Measurements from ENCODE around the gene C11orf16. TPM values are rescaled to one million over a fixed set of nuclear protein-coding genes. Genes with fewer than 3 reads are reported as not detected.
"Not testable (repeated sequence)": the region's sequence is repeated elsewhere in the genome, so short reads cannot be mapped to it uniquely, and the experiment has no call there.

Gene C11orf16
- polyA plus RNA-seq, 3 donors: not detected

- no peak overlapping the region for H3K27ac ChIP-seq (ENCODE audit: low read depth in 1 of 2, low read length in 2 of 2)
- intact Hi-C loops (cut with micrococcal nuclease): no loop called here
- H3K4me1 Mint-ChIP-seq: peaks cover 26% of the 10 kb centered on the region
- WGBS (ENCODE audit: insufficient coverage): no CpG with 5 or more reads among the region's 5 CpGs
- H3K36me3 ChIP-seq (replicated peaks in 1 of 2; ENCODE audit: control insufficient read depth in 1 of 2, insufficient read depth in 2 of 2, low read length in 2 of 2): no peaks in the 10 kb centered on the region
- H3K27ac Mint-ChIP-seq: no peak overlapping the region
- H3K9me3 ChIP-seq (replicated peaks in 1 of 2; ENCODE audit: control insufficient read depth in 1 of 2, insufficient read depth in 1 of 2, low read length in 2 of 2): peaks cover 0 to 2% of the 10 kb centered on the region in 2 donors
- DNase-seq: no peak
- peaks cover 9 to 17% of the 10 kb centered on the region in 2 donors for H3K4me1 ChIP-seq (ENCODE audit: control insufficient read depth in 1 of 2, insufficient read depth in 2 of 2, low read length in 2 of 2)
- peaks cover 4 to 18% (median 14%) of the 10 kb centered on the region in 3 donors for H3K27me3 Mint-ChIP-seq (ENCODE audit: low read depth in 3 of 3)
- H4K20me1 ChIP-seq (ENCODE audit: insufficient read depth, low read length): no peaks in the 10 kb centered on the region
- TF ChIP-seq, protein P1, sequence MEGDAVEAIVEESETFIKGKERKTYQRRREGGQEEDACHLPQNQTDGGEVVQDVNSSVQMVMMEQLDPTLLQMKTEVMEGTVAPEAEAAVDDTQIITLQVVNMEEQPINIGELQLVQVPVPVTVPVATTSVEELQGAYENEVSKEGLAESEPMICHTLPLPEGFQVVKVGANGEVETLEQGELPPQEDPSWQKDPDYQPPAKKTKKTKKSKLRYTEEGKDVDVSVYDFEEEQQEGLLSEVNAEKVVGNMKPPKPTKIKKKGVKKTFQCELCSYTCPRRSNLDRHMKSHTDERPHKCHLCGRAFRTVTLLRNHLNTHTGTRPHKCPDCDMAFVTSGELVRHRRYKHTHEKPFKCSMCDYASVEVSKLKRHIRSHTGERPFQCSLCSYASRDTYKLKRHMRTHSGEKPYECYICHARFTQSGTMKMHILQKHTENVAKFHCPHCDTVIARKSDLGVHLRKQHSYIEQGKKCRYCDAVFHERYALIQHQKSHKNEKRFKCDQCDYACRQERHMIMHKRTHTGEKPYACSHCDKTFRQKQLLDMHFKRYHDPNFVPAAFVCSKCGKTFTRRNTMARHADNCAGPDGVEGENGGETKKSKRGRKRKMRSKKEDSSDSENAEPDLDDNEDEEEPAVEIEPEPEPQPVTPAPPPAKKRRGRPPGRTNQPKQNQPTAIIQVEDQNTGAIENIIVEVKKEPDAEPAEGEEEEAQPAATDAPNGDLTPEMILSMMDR (IDR thresholded peaks at IDR 0.05): no peak
- no peaks in the 10 kb centered on the region for H3K79me2 ChIP-seq (ENCODE audit: insufficient read depth, low read length)
- no peak overlapping the region for H2AFZ ChIP-seq (ENCODE audit: insufficient read depth, low read depth, low read length, poor library complexity, severe bottlenecking)
- H3K36me3 Mint-ChIP-seq: no peaks in the 10 kb centered on the region
- peaks cover 0 to 3% of the 10 kb centered on the region in 2 donors for H3K27me3 ChIP-seq (ENCODE audit: control insufficient read depth in 2 of 2, insufficient read depth in 2 of 2, low read length in 2 of 2)
- no peak overlapping the region for H3K9ac ChIP-seq (ENCODE audit: insufficient read depth, low read length, poor library complexity, severe bottlenecking)
- H3K4me2 ChIP-seq (replicated peaks; ENCODE audit: extremely low read depth, low read length, poor library complexity, severe bottlenecking): no peak overlapping the region
- H3K9me3 Mint-ChIP-seq: peaks cover 0 to 17% (median 2%) of the 10 kb centered on the region in 7 donors
- no peak overlapping the region for H3K4me3 ChIP-seq (replicated peaks in 1 of 3; ENCODE audit: low read depth in 2 of 3, low read length in 3 of 3)
- no peak overlapping the region for H3K4me3 Mint-ChIP-seq
These were observed 27.1 kb downstream of the C11orf16 start for GRCh38 chr11:8905528-8906165.

DNA sequence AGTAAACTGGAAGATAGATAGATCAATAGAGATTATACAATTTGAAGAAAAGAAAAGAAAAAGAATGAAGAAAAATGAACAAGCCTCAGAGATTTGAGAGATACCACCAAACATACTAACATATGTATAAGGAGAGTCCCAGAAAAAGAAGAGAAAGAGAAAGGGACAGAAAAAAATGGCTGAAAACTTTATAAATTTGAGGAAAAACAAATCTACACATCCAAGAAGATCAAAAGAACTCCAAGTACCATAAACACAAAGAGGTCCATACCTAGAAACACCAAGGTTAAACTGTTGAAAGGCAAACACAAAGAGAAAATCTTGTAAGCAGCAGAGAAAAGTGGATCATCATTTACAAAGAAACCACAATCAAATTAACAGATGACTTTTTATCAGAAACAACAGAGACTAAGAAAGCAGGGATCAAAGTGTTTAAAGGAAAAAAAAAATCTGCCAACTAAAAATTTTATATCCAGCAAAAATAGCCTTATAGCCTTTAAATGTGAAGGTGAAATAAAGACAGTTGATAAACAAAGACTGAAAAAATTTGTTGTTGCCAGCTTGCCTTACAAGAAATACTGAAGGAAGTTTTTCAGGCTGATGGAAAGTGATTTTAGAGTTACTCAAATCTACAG lies 33.5 kb downstream of the C11orf16 start:
- H3K4me3 ChIP-seq (replicated peaks in 1 of 3; ENCODE audit: low read depth in 2 of 3, low read length in 3 of 3): no peak overlapping the region
- H3K4me1 Mint-ChIP-seq: no peaks in the 10 kb centered on the region
- TF ChIP-seq, protein P1 (IDR thresholded peaks at IDR 0.05): no peak
- H3K27ac Mint-ChIP-seq: no peak overlapping the region
- no peak overlapping the region for H2AFZ ChIP-seq (ENCODE audit: insufficient read depth, low read depth, low read length, poor library complexity, severe bottlenecking)
- H3K36me3 Mint-ChIP-seq: no peaks in the 10 kb centered on the region
- no peaks in the 10 kb centered on the region for H3K4me1 ChIP-seq (ENCODE audit: control insufficient read depth in 1 of 2, insufficient read depth in 2 of 2, low read length in 2 of 2)
- no peaks in the 10 kb centered on the region for H3K79me2 ChIP-seq (ENCODE audit: insufficient read depth, low read length)
- H3K4me3 Mint-ChIP-seq: no peak overlapping the region
- H3K9me3 ChIP-seq (replicated peaks in 1 of 2; ENCODE audit: control insufficient read depth in 1 of 2, insufficient read depth in 1 of 2, low read length in 2 of 2): peaks cover 22 to 24% of the 10 kb centered on the region in 2 donors
- DNase-seq: no peak
- H3K9me3 Mint-ChIP-seq: peaks cover 8 to 48% (median 29%) of the 10 kb centered on the region in 7 donors
- H3K27me3 Mint-ChIP-seq (ENCODE audit: low read depth in 3 of 3): peaks cover 0 to 4% (median 1%) of the 10 kb centered on the region in 3 donors
- no peaks in the 10 kb centered on the region for H4K20me1 ChIP-seq (ENCODE audit: insufficient read depth, low read length)
- H3K4me2 ChIP-seq (replicated peaks; ENCODE audit: extremely low read depth, low read length, poor library complexity, severe bottlenecking): no peak overlapping the region
- no peak overlapping the region for H3K9ac ChIP-seq (ENCODE audit: insufficient read depth, low read length, poor library complexity, severe bottlenecking)
- no peaks in the 10 kb centered on the region for H3K27me3 ChIP-seq (ENCODE audit: control insufficient read depth in 2 of 2, insufficient read depth in 2 of 2, low read length in 2 of 2)
- intact Hi-C loops (cut with micrococcal nuclease): no loop called here
- no peak overlapping the region for H3K27ac ChIP-seq (ENCODE audit: low read depth in 1 of 2, low read length in 2 of 2)
- H3K36me3 ChIP-seq (replicated peaks in 1 of 2; ENCODE audit: control insufficient read depth in 1 of 2, insufficient read depth in 2 of 2, low read length in 2 of 2): no peaks in the 10 kb centered on the region

DNA sequence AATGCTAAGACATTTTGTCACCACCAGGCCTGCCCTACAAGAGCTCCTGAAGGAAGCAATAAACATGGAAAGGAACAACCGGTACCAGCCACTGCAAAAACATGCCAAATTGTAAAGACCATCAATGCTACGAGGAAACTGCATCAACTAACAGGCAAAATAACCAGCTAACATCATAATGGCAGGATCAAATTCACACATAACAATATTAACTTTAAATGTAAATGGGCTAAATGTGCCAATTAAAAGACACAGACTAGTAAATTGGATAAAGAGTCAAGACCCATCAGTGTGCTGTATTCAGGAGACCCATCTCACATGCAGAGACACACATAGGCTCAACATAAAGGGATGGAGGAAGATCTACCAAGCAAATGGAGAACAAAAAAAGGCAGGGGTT lies 41.6 kb downstream of the C11orf16 start:
- H3K27me3 Mint-ChIP-seq (ENCODE audit: low read depth in 3 of 3); H2AFZ ChIP-seq (ENCODE audit: insufficient read depth, low read depth, low read length, poor library complexity, severe bottlenecking); H3K79me2 ChIP-seq (ENCODE audit: insufficient read depth, low read length); H3K27ac Mint-ChIP-seq; H3K4me1 Mint-ChIP-seq; H4K20me1 ChIP-seq (ENCODE audit: insufficient read depth, low read length); intact Hi-C loops (cut with micrococcal nuclease); H3K36me3 ChIP-seq (replicated peaks in 1 of 2; ENCODE audit: control insufficient read depth in 1 of 2, insufficient read depth in 2 of 2, low read length in 2 of 2); H3K4me3 ChIP-seq (replicated peaks in 1 of 3; ENCODE audit: low read depth in 2 of 3, low read length in 3 of 3); H3K27me3 ChIP-seq (ENCODE audit: control insufficient read depth in 2 of 2, insufficient read depth in 2 of 2, low read length in 2 of 2); DNase-seq; H3K27ac ChIP-seq (ENCODE audit: low read depth in 1 of 2, low read length in 2 of 2); H3K36me3 Mint-ChIP-seq; H3K4me1 ChIP-seq (ENCODE audit: control insufficient read depth in 1 of 2, insufficient read depth in 2 of 2, low read length in 2 of 2); H3K4me2 ChIP-seq (replicated peaks; ENCODE audit: extremely low read depth, low read length, poor library complexity, severe bottlenecking); H3K9ac ChIP-seq (ENCODE audit: insufficient read depth, low read length, poor library complexity, severe bottlenecking); H3K4me3 Mint-ChIP-seq; H3K9me3 ChIP-seq (replicated peaks in 1 of 2; ENCODE audit: control insufficient read depth in 1 of 2, insufficient read depth in 1 of 2, low read length in 2 of 2): not testable (repeated sequence)
- no CpG with 5 or more reads among the region's 2 CpGs for WGBS (ENCODE audit: insufficient coverage)
- H3K9me3 Mint-ChIP-seq: peaks cover 6 to 34% (median 15%) of the 10 kb centered on the region in 7 donors
